SK-MEL-5 (cell line): ENCODE measurements around the gene ACOT13. TPM values are rescaled to one million over a fixed set of nuclear protein-coding genes. Genes with fewer than 3 reads are reported as not detected.
"Not testable (repeated sequence)": the region's sequence is repeated elsewhere in the genome, so short reads cannot be mapped to it uniquely, and the experiment has no call there.

Experiments
- DNase-seq: peaks from one replicate; pipeline ENCODE4 v3.0.0-alpha.2; 2016; ENCODE audit warnings: low read depth, low spot score
- in situ Hi-C: cut with HindIII; loops from 2 replicates; pipeline ENCODE4 v1.10.0; 2016; ENCODE audit warnings: low sequenced_read_pairs, high pct_unique_total_duplicates, low pct_unique_long_range_greater_than_20kb
- polyA plus RNA-seq, 2 experiments: library from polyadenylated mRNA; depleted of rRNA; stranded (reverse); fragments of >200 nt; gene quantifications; 2 replicates each; pipeline ENCODE4 v1.2.3, GENCODE V29; 2015
- total RNA-seq: library from RNA; depleted of rRNA; stranded (reverse); fragments of >200 nt; shearing (Covaris generic); gene quantifications from 2 replicates; pipeline ENCODE4 v1.2.3, GENCODE V29; 2014; rRNA removed

Gene ACOT13
- 27.6 and 34.1 TPM in 2 replicates for total RNA-seq
- 22.7 and 24.7 TPM in 2 replicates for polyA plus RNA-seq (2015; cell fraction: cytosol; rRNA removed)
- 3.5 and 6.0 TPM in 2 replicates for polyA plus RNA-seq (2015; cell fraction: nucleus; rRNA removed)

GRCh38 chr6:24666641-24667377, at the start of gene ACOT13, which contains the start of gene TDP2:
Gene ACOT13, plus strand, starts transcription at chr6:24667077. Its CDS starts 187 bp downstream, at chr6:24667264.
Gene TDP2, minus strand, starts transcription at chr6:24666899. Its CDS starts 37 bp downstream, at chr6:24666862.
- in situ Hi-C loops: no loop called here
- DNase-seq: peak; percentile 99

DNA sequence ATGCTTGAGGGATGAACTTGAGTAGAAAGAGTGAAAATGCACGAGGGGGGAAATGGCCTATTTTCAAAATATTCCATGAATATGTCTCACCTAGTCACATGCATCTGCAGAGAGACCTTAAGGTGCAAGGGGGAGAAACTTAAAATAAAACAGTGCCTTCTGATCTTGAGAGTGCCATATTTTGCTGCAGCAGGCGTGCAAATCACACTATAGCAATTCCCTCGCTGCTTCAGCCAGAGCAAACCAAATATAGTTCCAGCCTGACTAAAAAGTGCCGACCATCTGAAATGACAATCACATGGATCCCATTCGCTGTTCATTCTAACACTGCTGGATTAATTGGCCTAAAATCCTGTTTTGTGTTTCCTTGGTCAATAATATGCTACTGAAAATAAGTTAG, 47.2 kb upstream of the ACOT13 start:
- in situ Hi-C loops: no loop called here
- DNase-seq: no peak

DNA sequence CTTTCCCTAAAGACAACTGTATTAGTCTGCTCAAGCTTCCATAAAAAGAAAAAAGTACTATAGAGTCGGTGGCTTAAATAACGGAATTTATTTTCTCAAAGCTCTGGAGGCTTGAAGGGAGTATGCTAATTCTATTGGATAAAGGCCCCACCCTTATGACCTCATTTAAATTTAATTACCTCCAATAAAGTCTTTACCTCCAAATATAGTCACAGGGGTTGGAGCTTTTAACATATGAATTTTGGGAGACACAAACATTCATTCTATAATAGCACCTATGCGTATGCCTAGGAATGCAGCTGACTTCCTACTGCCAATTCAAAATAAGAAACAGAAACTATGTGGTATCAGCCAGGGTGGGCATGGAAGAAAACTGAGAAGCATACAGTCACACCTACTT, 46.2 kb upstream of the ACOT13 start:
- in situ Hi-C loops: no loop called here
- DNase-seq: no peak

GRCh38 chr6:24621626-24622289, 45.1 kb upstream of the ACOT13 start:
- in situ Hi-C loops: no loop called here
- no peak for DNase-seq

DNA sequence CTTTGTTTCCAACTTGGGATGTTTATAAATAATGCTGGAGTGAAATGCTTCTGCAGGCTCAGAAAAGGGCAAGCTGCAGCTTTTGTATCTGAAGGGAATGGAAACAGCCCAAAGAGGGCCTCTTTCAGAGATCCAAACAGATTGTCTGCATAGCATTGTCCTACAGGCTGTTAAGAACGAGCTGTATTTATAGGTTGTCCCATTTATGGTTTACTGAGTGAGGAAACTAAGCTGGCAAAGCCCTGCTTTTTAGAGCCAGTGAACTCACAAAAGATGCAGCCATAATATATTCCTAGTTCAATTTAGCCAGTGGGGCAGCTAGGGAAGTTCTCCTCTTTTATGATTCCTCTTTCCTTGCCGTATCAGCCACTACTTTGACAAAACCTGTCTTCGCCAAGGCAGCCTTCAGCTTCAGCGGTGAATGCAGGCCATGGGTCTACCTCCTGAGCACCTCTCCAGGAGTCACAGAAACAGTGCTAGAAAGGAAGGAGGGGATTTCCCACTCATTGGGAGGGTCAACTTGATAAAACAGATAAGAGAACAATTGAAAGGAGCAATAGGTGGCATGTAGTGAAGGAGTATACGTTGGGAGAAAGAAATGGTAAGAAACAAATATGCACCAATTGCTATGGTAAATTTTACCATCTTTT, 35.9 kb upstream of the ACOT13 start:
- no peak for DNase-seq
- in situ Hi-C loops: no loop called here

DNA sequence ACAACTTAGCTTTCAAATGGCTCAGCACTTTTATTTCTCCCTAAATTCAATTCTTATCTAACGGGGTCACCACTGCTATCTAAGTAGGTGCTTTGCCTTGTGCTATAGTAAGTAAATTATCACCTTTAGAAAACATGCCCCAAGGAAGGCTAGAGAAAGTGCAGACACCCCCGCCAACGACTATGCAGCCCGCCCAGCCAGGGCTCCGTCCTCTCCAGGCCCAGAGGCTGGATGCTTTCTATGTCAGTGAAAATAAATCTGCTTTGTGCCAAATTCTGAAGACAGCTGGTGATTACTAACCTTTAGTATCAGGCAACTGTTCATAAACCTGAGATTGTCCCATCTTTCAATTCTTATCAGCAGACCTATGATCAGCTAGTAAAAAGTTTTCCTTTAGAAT, 35.2 kb upstream of the ACOT13 start:
- in situ Hi-C loops: no loop called here

DNA sequence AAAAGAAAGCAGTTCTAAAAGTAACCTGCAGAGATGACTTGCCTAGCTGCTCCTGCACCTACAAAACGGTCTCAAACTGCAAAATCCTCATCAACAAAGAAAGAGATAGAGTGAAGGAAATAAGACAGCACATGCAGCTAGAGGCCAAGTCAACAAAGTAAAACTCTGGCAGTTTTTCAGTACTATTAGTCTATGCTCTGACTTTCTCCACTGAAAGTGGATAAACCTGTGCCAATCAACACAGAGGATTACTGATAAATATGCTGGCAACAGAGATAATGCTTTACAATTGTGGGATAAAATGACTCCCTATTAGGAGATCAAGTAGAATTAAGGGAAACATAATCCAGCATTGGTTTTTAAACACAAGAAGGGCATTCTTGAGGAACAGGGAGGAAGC, 34.3 kb upstream of the ACOT13 start:
- in situ Hi-C loops: no loop called here
- no peak for DNase-seq

More for the DNA sequence above, 35.2 kb upstream of the ACOT13 start:
- DNase-seq: no peak

DNA sequence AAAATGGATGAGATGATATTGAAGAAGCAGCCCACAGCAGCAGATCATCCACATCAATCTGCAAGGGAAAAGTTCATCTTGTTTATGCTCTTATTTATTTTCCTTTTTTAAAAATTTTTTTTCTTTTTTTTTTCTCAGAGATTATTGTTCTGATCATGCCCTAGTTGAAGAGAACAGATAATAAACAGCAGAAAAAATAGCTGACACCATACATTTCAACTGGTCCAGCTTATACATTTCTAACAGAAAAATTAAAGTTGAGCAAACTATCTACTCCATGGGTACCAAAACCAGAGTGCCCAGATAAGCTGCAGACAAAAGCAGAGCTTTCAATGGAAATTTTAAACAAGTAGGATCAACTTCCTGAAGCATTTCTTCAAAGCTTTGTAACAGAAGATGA, 30.2 kb upstream of the ACOT13 start:
- DNase-seq: no peak
- in situ Hi-C loops: no loop called here

DNA sequence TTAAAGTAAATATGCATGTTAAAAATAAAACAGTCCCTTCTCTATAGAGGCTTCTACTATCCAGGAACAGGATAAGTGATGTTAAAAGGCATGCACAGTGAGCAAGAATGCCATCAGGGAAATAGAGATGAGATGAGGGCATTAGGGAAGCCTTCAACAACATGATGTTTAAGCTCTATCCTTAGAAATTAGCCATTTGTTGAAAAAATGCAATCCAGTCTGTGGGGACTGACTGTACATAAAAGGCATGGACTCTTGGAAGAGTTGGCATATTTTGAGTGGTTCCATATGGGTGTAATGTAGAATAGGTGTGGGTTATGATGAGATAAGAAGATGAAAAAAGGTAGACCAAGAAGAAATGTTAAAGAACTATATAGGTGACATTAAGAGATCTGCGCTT, 26.7 kb upstream of the ACOT13 start:
- DNase-seq: no peak
- in situ Hi-C loops: no loop called here

DNA sequence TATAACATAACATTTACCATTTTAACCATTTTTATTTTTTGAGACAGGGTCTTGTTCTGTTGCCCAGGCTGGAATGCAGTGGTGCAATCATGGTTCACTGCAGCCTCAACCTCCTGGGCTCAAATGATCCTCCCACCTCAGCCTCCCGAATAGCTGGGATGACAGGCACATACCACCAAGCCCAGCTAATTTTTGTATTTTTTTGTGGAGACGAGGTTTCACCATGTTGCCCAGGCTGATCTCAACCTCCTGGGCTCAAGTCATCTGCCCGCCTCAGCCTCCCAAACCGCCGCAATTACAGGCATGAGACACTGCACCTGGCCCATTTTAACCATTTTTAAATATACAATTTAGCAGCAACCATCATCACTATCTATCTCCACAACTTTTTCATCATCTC, 26.2 kb upstream of the ACOT13 start:
- DNase-seq, in situ Hi-C loops: not testable (repeated sequence)

DNA sequence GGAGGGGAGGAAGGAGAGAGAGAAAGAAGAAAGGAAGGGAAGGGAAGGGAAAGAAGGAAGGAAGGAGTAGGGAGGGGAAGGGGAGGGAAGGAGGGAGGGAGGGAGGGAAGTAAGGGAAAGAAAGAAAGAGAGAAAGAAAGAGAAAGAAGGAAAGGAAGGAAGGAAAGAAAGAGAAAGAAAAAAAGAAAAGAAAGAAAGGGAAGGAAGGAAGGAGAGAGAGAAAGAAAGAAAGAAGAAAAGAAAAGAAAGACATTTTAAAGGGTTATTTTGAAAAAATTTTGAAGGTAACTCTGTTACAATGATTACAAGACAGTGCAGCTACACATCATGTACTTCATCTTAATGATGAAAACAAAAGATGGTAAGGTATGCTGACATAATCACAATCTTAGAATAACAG, 24.8 kb upstream of the ACOT13 start:
- no peak for DNase-seq
- in situ Hi-C loops: no loop called here

DNA sequence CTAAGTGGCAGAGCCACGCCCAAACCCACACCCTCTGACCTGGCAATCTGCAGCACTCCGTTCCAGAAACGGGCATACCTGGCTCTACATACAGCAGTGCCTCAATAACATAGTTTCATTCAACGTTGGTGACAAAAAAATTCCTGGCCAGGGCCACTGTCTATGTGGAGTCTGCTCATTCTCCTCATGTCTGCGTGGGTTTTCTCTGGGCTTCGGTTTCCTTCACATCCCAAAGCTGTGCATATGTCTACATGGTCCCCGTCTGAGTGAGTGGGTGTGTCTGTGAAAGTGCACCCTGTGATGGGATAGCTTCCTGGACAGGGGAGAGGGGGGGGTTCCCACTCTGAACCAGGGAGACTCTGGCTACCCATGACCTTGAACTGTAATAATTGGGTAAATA, 23.0 kb upstream of the ACOT13 start:
- DNase-seq: no peak
- in situ Hi-C loops: no loop called here

DNA sequence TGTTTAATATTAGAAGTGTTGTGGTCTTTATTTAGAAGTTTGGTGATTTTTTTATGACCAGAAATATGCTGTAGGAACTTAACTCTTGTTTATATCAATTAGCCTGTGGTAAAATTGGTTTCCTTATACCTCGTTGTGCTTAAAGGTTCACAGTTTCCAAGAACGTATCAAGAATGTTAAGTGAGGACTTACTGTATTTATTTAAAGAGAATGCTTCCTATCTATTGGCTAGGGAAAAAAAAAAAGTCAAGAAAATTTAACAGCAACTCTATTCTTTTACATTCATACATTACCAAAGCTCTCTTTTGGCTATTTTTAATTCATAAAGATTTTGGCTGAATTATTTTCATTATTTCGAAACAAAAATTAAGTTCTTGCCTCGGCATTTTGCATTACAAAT, 22.5 kb upstream of the ACOT13 start:
- no peak for DNase-seq
- in situ Hi-C loops: no loop called here

DNA sequence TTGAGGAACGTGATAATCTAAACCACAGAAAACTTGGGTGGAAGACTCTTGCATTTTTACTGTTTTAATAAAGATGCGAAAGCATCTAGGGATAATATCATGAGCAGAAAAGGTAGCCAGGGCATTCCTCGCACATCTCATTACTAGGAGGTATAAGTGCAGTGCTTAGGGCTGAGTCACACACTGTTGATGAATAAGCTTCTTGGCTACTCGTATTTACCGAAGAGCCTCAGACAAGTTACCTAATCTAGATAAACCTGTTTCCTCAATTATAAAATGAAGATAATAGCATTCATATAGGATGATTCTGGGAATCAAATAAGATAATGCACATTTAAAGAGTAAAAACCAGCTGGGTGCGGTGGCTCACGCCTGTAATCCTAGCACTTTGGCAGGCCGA, 20.1 kb upstream of the ACOT13 start:
- DNase-seq: no peak
- in situ Hi-C loops: no loop called here

GRCh38 chr6:24648276-24648675, 18.6 kb upstream of the ACOT13 start:
- DNase-seq: no peak
- in situ Hi-C loops: no loop called here

GRCh38 chr6:24649691-24650090, 17.2 kb upstream of the ACOT13 start:
- in situ Hi-C loops: no loop called here
- DNase-seq: no peak

DNA sequence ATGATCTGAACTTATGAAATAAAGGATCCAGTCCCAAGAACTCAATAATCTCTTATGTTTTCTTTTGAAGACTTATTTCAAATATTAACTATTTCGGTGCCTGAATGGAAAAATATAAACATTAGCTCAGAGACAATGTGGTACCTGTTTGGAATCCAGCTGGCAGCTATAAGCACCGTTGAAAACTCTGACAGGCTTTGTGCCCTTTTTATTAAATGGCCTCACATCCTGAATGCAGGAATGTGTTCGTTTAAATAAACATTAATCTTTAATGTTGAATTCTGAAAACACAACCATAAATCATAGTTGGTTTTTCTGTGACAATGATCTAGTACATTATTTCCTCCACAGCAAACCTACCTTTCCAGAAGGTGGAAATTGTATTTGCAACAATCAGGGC, 16.5 kb upstream of the ACOT13 start:
- in situ Hi-C loops: no loop called here
- DNase-seq: no peak

GRCh38 chr6:24655215-24655614, 11.7 kb upstream of the ACOT13 start:
- no peak for DNase-seq
- in situ Hi-C loops: no loop called here
